ENCODE data around the gene ICAM3.
A peak's percentile ranks its signal among the peaks of the same experiment; 100 is the strongest.

The ICAM3 gene

GRCh38 chr19:10291554-10292205 lies 47.7 kb downstream of the ICAM3 start:
- no peak for DNase-seq (ENCODE audit: low read depth)

GRCh38 chr19:10290876-10291553 lies 48.4 kb downstream of the ICAM3 start:
- peak; percentile 36 for DNase-seq (ENCODE audit: low read depth)

- DNase-seq (ENCODE audit: low read depth): no peak
These were observed 49.0 kb downstream of the ICAM3 start for GRCh38 chr19:10290357-10290875.

GRCh38 chr19:10289836-10290356 lies 49.5 kb downstream of the ICAM3 start, which contains the start of gene ICAM5:
ICAM5 (plus strand) TSS chr19:10289952; CDS start chr19:10290044, 92 bp downstream.
- no peak for DNase-seq (ENCODE audit: low read depth)

GRCh38 chr19:10289167-10289835 lies 50.1 kb downstream of the ICAM3 start:
- no peak for DNase-seq (ENCODE audit: low read depth)

- DNase-seq (ENCODE audit: low read depth): no peak
These were observed 50.7 kb downstream of the ICAM3 start for GRCh38 chr19:10288662-10289166.

- no peak for DNase-seq (ENCODE audit: low read depth)
These were observed 52.4 kb downstream of the ICAM3 start, which contains the start of gene ICAM4 for GRCh38 chr19:10286803-10287737. ICAM4 (plus strand) TSS chr19:10286955; CDS start chr19:10287013, 58 bp downstream.

- no peak for DNase-seq (ENCODE audit: low read depth)
These were observed 54.0 kb downstream of the ICAM3 start for GRCh38 chr19:10285393-10285792.

GRCh38 chr19:10284960-10285278 lies 54.5 kb downstream of the ICAM3 start:
- DNase-seq (ENCODE audit: low read depth): no peak

GRCh38 chr19:10284065-10284959 lies 55.1 kb downstream of the ICAM3 start:
- no peak for DNase-seq (ENCODE audit: low read depth)

All from fibroblast of gingiva (primary cell).